MM.1S (cell line): ENCODE data around the gene SLIT1.

Experiments
- DNase-seq: peaks from one replicate; pipeline ENCODE4 v3.0.0-alpha.2; 2015
- H2AFZ ChIP-seq: fragments of 300-600 bp; sonication (generic); 2 replicates; pipeline ENCODE4 v1.6.0; 2016; ENCODE audit warnings: antibody characterized with exemption, low read length
- H3F3A ChIP-seq: fragments of 300-600 bp; sonication (generic); 2 replicates; pipeline ENCODE4 v1.6.1; 2016; ENCODE audit warnings: mild to moderate bottlenecking, antibody characterized with exemption, low read length, moderate library complexity, mixed read lengths; ENCODE audit not compliant: insufficient read depth
- H3K27ac ChIP-seq: fragments of 300-600 bp; sonication (generic); 2 replicates; pipeline ENCODE4 v1.5.1; 2016; ENCODE audit warnings: mild to moderate bottlenecking, low read length
- H3K27me3 ChIP-seq: fragments of 300-600 bp; sonication (generic); replicated peaks from 2 replicates; pipeline ENCODE4 v1.6.0; 2016; ENCODE audit warnings: low read length; ENCODE audit not compliant: insufficient read depth
- H3K36me3 ChIP-seq: fragments of 300-600 bp; sonication (generic); replicated peaks from 2 replicates; pipeline ENCODE4 v1.6.1; 2016; ENCODE audit warnings: mild to moderate bottlenecking, low read length, mixed read lengths; ENCODE audit not compliant: insufficient read depth
- H3K4me1 ChIP-seq: fragments of 300-600 bp; sonication (generic); 2 replicates; pipeline ENCODE4 v1.6.1; 2016; ENCODE audit warnings: low read length, mixed read lengths
- H3K4me2 ChIP-seq: fragments of 300-600 bp; sonication (generic); 2 replicates; pipeline ENCODE4 v1.6.0; 2016; ENCODE audit warnings: low read depth, low read length
- H3K4me3 ChIP-seq: fragments of 300-600 bp; sonication (generic); 2 replicates; pipeline ENCODE4 v1.5.1; 2016; ENCODE audit warnings: low read length, mixed read lengths
- H3K79me2 ChIP-seq: fragments of 300-600 bp; sonication (generic); 2 replicates; pipeline ENCODE4 v1.6.1; 2016; ENCODE audit warnings: mixed run types, low read length, mixed read lengths
- H3K9ac ChIP-seq: fragments of 300-600 bp; sonication (generic); 2 replicates; pipeline ENCODE4 v1.6.1; 2016; ENCODE audit warnings: low read length, mixed read lengths
- H3K9me2 ChIP-seq: fragments of 300-600 bp; sonication (generic); replicated peaks from 2 replicates; pipeline ENCODE4 v1.6.1; 2016; ENCODE audit warnings: mild to moderate bottlenecking, low read length, mixed read lengths; ENCODE audit not compliant: insufficient read depth
- H3K9me3 ChIP-seq: fragments of 300-600 bp; sonication (generic); replicated peaks from 2 replicates; pipeline ENCODE4 v1.6.1; 2016; ENCODE audit warnings: mild to moderate bottlenecking, low read length, mixed read lengths; ENCODE audit not compliant: insufficient read depth
- H4K20me1 ChIP-seq: fragments of 300-600 bp; sonication (generic); 2 replicates; pipeline ENCODE4 v1.6.1; 2016; ENCODE audit warnings: mild to moderate bottlenecking, low read length, moderate library complexity, mixed read lengths; ENCODE audit not compliant: insufficient read depth
- CTCF ChIP-seq: fragments of 300-600 bp; sonication (generic); IDR thresholded peaks from 2 replicates; pipeline ENCODE4 v1.5.1; 2016; ENCODE audit warnings: antibody characterized with exemption, low read length, mixed read lengths
- EZH2 ChIP-seq: fragments of 300-600 bp; sonication (generic); optimal IDR thresholded peaks from 2 replicates; pipeline ENCODE3; 2017; ENCODE audit warnings: low read depth, mild to moderate bottlenecking, antibody characterized with exemption, low read length, mixed read lengths
- EZH2phosphoT487 ChIP-seq: fragments of 300-600 bp; sonication (generic); IDR thresholded peaks from 2 replicates; pipeline ENCODE4 v1.6.1; 2018; ENCODE audit warnings: antibody characterized with exemption, low read length

Gene SLIT1

GRCh38 chr10:97012470-97012869, 173.3 kb downstream of the SLIT1 start:
- no peak overlapping the region for H3K4me3 ChIP-seq
- no peak for DNase-seq
- no peaks in the 10 kb centered on the region for H4K20me1 ChIP-seq
- H3F3A ChIP-seq, result peaks cover 9% of the 10 kb centered on the region
- peaks cover 11% of the 10 kb centered on the region for H3K4me1 ChIP-seq
- no peak overlapping the region for H3K4me2 ChIP-seq
- no peak overlapping the region for H2AFZ ChIP-seq
- H3K36me3 ChIP-seq, result no peaks in the 10 kb centered on the region
- no peak overlapping the region for H3K27ac ChIP-seq
- no peaks in the 10 kb centered on the region for H3K9me2 ChIP-seq
- no peaks in the 10 kb centered on the region for H3K27me3 ChIP-seq
- H3K9ac ChIP-seq, result no peak overlapping the region
- H3K79me2 ChIP-seq, result no peaks in the 10 kb centered on the region
- H3K9me3 ChIP-seq, result no peaks in the 10 kb centered on the region
- TF ChIP-seq EZH2phosphoT487, result no peak
- no peak for TF ChIP-seq EZH2
- no peak for TF ChIP-seq CTCF

GRCh38 chr10:97011397-97011796, 174.4 kb downstream of the SLIT1 start:
- Histone ChIP-seq H3K9me3 (no peaks in the 10 kb centered on the region), H3K79me2 (no peaks in the 10 kb centered on the region), H3K4me3 (no peak overlapping the region), H3F3A (peaks cover 3% of the 10 kb centered on the region; the same call in 1 of the 2 replicates), H3K27me3 (no peaks in the 10 kb centered on the region), H3K9me2 (no peaks in the 10 kb centered on the region), H3K4me1 (peaks cover 3% of the 10 kb centered on the region; the same call in 1 of the 2 replicates), H3K9ac (no peak overlapping the region), H3K27ac (no peak overlapping the region), H2AFZ (no peak overlapping the region), H4K20me1 (no peaks in the 10 kb centered on the region), H3K36me3 (no peaks in the 10 kb centered on the region), H3K4me2 (no peak overlapping the region)
- no peak for TF ChIP-seq EZH2
- TF ChIP-seq EZH2phosphoT487, result no peak
- no peak for TF ChIP-seq CTCF
- no peak for DNase-seq

GRCh38 chr10:97010695-97011206, 175.0 kb downstream of the SLIT1 start:
- Histone ChIP-seq H3K4me3 (no peak overlapping the region), H3K4me1 (no peaks in the 10 kb centered on the region), H3K9ac (no peak overlapping the region), H3K36me3 (no peaks in the 10 kb centered on the region), H3K27me3 (no peaks in the 10 kb centered on the region), H3F3A (no peaks in the 10 kb centered on the region), H3K27ac (no peak overlapping the region), H2AFZ (no peak overlapping the region), H3K9me3 (no peaks in the 10 kb centered on the region), H3K4me2 (no peak overlapping the region), H3K79me2 (no peaks in the 10 kb centered on the region), H3K9me2 (no peaks in the 10 kb centered on the region), H4K20me1 (no peaks in the 10 kb centered on the region)
- TF ChIP-seq CTCF, result no peak
- no peak for TF ChIP-seq EZH2phosphoT487
- no peak for TF ChIP-seq EZH2
- no peak for DNase-seq
